Fibroblast of skin of abdomen (primary cell): ENCODE results near the gene MAN2A1.

Experiments
- DNase-seq: peaks from one replicate; pipeline ENCODE4 v3.0.0-alpha.2; 2013

Gene MAN2A1

GRCh38 chr5:109914906-109915305, 225.2 kb downstream of the MAN2A1 start:
- no peak for DNase-seq

GRCh38 chr5:109916481-109917153, 226.9 kb downstream of the MAN2A1 start:
- DNase-seq = no peak
